Pulmonary artery endothelial cell (primary cell): Measurements from ENCODE around the gene ACTN3. TPM values are rescaled to one million over a fixed set of nuclear protein-coding genes. Genes with fewer than 3 reads are reported as not detected.
"Not testable (repeated sequence)": the region's sequence is repeated elsewhere in the genome, so short reads cannot be mapped to it uniquely, and the experiment has no call there.

Source experiments
- DNase-seq: peaks from one replicate; pipeline ENCODE4 v3.0.0-alpha.2; 2011; ENCODE audit warnings: low read depth, low spot score
- total RNA-seq: library from RNA; depleted of rRNA; stranded (reverse); fragments of >200 nt; gene quantifications from 2 replicates; pipeline ENCODE4 v1.2.3, GENCODE V29; 2014

ACTN3 gene
- total RNA-seq = 0.07 TPM in 2 replicates

- no peak for DNase-seq
These were observed at the start of gene ACTN3 for GRCh38 chr11:66546368-66546965. Gene ACTN3, plus strand, starts transcription at chr11:66546903. Its CDS starts 35 bp downstream, at chr11:66546938.

- no peak for DNase-seq
These were observed 49.5 kb upstream of the ACTN3 start for GRCh38 chr11:66497206-66497605.

GRCh38 chr11:66498506-66498905 lies 48.2 kb upstream of the ACTN3 start:
- DNase-seq = no peak

GRCh38 chr11:66505276-66505816 lies 41.4 kb upstream of the ACTN3 start:
- DNase-seq = no peak

- no peak for DNase-seq
These were observed 37.6 kb upstream of the ACTN3 start for GRCh38 chr11:66509131-66509561.

GRCh38 chr11:66510271-66510989 lies 36.3 kb upstream of the ACTN3 start, which contains the start of gene BBS1:
Gene BBS1, plus strand, starts transcription at chr11:66510635. Its CDS starts 25 bp downstream, at chr11:66510660.
- peak; percentile 22 for DNase-seq

- DNase-seq = no peak
These were observed 35.7 kb upstream of the ACTN3 start for GRCh38 chr11:66510990-66511339.

GRCh38 chr11:66523611-66524010 lies 23.1 kb upstream of the ACTN3 start:
- DNase-seq = no peak

- DNase-seq = no peak
These were observed 22.2 kb upstream of the ACTN3 start for GRCh38 chr11:66524304-66525040.

- DNase-seq = no peak
These were observed 17.6 kb upstream of the ACTN3 start for GRCh38 chr11:66529069-66529468.

- no peak for DNase-seq
These were observed 17.0 kb upstream of the ACTN3 start for GRCh38 chr11:66529655-66530054.

GRCh38 chr11:66530927-66531709 lies 15.6 kb upstream of the ACTN3 start:
- no peak for DNase-seq

GRCh38 chr11:66531841-66532240 lies 14.9 kb upstream of the ACTN3 start:
- no peak for DNase-seq

- DNase-seq = no peak
These were observed 13.9 kb upstream of the ACTN3 start for GRCh38 chr11:66532784-66533183.

- DNase-seq = no peak
These were observed 7.4 kb upstream of the ACTN3 start for GRCh38 chr11:66539170-66539869.

GRCh38 chr11:66539870-66540213 lies 6.9 kb upstream of the ACTN3 start:
- no peak for DNase-seq

- not testable (repeated sequence) for DNase-seq
These were observed 6.1 kb upstream of the ACTN3 start for GRCh38 chr11:66540598-66540997.

GRCh38 chr11:66541892-66542291 lies 4.8 kb upstream of the ACTN3 start:
- DNase-seq = no peak

- DNase-seq = no peak
These were observed 4.3 kb upstream of the ACTN3 start for GRCh38 chr11:66542362-66542761.

- DNase-seq = peak; percentile 41
These were observed 3.2 kb upstream of the ACTN3 start for GRCh38 chr11:66543263-66544107.
